HG02870 (cell line): ENCODE results near the gene CD180.

Source experiments
- ATAC-seq: cut with Tn5 transposase; IDR thresholded peaks from one replicate; pipeline ENCODE4 v1.9.1; 2021; ENCODE audit warnings: mild to moderate bottlenecking, moderate library complexity; ENCODE audit not compliant: unreplicated experiment

CD180 gene

DNA sequence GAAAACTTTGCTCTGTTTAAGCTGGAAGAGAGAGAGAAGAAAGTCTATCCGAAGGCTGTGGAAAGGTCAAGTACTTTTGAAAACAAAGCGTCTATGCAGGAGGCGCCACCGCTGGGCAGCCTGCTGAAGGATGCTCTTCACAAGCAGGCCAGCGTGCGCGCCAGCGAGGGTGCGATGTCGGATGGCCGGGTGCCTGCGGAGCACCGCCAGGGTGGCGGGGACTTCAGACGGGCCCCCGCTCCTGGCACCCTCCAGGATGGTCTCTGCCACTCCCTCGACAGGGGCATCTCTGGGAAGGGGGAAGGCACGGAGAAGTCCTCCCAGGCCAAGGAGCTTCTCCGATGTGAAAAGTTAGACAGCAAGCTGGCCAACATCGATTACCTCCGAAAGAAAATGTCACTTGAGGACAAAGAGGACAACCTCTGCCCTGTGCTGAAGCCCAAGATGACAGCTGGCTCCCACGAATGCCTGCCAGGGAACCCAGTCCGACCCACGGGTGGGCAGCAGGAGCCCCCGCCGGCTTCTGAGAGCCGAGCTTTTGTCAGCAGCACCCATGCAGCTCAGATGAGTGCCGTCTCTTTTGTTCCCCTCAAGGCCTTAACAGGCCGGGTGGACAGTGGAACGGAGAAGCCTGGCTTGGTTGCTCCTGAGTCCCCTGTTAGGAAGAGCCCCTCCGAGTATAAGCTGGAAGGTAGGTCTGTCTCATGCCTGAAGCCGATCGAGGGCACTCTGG is 32.6 kb downstream of the CD180 start:
- ATAC-seq: no peak

- ATAC-seq: no peak
Observed at GRCh38 chr5:67163231-67163756, 33.3 kb downstream of the CD180 start.

DNA sequence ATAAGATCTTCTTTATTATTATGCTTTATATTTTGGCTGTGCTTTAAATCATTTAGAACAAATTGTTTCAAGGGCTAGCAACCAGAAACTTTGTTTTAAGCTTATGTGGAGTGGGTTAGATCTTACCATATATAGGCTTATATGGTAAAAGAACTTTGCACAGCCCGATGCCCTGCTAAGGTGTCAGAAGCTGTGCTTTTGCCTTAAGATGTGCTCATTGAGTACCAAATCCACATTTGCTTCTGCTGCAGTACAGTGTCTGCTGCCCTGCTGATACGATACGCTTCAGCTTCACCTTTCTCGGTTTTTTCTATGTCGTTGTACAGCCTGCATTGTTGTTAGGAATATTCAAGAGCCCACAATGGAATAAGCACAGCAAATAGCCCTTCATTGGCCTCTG is 34.8 kb downstream of the CD180 start:
- no peak for ATAC-seq

DNA sequence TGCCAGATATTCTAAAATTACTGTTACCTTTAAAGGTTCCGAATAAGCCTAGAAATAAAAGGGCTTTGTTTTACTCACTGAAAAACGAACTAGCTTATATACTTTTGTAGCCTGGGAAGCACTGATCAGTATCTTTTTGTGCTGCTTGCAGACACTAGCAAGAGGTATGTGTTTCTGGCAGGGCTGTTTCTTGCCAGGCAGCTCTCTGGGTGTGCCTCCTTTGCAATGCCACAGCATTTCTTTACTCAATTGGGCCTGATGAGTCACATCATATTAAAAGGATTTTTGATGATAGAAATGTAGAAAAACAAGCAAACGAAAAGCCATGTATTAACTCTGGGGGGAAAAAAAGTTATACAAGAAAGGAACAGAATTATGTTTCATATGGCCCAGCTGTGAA is 35.6 kb downstream of the CD180 start:
- no peak for ATAC-seq

DNA sequence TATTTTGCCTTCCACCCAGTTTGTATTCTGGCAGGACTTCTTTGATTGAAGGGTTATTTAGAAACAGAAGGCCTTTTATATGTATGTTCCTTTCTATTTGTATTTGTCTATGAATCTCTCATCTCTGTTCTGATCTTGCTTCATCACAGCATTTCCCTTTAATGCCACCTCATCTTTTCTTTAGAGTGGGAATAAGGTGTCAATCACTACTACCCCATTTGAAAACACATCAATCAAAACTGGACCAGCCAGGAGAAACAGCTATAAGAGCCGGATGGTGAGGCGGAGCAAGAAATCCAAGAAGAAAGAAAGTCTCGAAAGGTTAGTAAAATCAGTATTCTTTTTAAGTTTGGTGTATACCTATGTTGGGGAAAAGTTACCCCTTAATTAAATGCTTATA is 36.3 kb downstream of the CD180 start:
- ATAC-seq: no peak

DNA sequence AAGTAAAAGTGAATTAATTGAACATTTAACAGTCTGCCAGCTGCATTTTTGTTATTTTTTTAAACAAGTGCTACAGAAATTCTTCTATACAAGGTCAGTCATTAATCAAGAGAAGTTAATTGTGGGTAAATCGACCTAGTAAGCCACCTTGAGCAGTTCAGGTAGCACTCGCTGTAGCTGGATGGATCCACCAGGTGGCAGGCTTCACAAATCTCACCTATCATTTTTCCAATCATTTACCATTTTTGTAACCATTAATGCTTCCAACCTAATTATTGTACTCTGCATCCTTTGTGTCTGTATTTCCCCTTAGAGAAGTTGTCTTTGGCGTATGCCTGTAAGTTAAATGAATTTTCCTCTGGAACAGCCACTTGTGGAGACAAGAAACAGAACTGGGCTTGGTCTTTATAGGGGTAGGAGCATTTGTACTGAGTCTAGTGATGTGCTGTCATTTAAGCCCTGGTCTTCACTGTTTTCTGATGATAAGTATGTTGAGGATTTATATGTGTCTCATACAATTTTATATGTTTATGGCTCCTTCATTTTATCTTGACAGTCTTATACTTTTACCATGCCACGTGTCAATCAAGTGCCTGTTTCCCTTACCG is 39.5 kb downstream of the CD180 start:
- ATAC-seq: peak; percentile 69

DNA sequence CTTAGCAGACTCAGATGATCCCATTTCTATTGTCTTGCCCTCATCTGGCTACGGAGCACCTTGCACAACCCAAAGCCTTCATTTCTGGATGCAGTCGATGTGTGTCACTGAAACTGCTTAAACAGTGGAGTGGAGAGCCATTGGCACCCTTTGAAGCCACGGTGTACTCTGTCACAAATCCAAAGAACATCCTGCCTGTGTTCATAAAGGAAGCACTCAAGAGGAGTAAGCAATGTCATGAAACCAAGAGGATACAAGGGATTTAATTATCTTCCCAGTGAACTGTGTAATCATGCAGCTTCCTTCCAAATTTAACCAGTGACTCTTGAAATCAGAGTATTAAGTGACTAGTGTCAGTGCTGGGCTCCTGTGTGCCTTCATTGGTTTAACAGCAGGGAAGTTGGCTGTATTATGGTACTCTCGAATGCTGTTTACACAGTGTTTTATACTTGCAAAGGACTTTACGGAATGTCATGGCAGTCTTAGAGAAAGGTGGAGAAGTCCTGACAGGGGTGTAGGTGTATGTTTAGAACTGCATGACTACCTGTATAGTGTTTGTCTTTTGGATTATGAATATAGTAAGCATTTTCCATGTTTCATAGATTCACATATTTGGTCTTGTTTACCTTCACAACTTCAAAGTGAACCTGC is 41.9 kb downstream of the CD180 start:
- no peak for ATAC-seq

DNA sequence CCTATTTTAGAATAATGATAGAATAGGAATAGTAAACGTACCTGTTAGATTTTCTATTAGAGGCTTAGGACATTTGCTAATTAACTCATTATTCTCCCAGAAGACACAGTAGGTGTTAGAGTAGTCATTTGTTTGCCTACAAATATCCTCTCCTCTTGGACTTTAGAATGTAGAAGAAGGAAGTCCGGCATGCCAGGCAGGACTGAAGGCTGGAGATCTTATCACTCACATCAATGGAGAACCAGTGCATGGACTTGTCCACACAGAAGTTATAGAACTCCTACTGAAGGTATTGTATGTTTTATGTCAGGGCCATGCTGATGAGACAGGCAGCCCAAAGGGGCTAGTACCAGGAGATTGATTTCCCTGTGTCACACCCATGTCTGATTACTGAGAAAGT is 43.3 kb downstream of the CD180 start:
- ATAC-seq: no peak

DNA sequence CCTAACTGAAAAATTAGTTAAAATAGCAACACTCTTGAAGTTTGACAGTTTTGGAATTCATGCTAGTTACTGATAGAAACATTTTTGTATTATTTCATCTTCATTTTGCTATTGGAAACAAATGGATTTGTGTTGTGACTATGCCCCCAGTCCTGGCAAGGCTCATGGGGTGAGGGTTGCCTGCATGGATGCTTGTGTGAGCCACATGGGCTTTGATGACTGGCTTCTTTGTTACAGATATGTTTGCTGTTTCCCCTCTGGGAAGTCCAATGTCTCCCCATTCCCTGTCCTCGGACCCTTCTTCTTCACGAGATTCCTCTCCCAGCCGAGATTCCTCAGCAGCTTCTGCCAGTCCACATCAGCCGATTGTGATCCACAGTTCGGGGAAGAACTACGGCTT is 44.2 kb downstream of the CD180 start:
- ATAC-seq: no peak

GRCh38 chr5:67149951-67150523 is 46.6 kb downstream of the CD180 start:
- ATAC-seq: no peak

GRCh38 chr5:67149057-67149950 is 47.3 kb downstream of the CD180 start:
- no peak for ATAC-seq

DNA sequence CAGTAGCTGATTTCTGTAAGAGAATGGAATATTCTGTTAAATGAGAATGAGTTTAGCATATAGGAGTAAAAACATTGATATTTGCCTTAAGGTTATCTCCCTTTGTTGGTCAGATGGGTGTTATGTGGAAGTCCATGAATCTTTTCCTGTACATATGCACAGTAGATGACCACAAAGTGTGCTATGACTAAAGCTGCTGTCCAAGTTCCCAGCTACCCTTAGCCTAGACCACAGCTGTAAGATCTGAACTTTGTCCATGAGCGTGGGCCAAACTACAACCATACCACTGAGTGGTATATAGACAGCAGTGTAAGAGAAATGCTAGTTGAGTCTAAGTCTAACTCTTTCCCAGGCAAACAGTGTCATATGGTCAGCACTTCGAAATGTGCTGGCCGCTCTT is 48.8 kb downstream of the CD180 start:
- ATAC-seq: no peak

GRCh38 chr5:67146981-67147380 is 49.6 kb downstream of the CD180 start:
- no peak for ATAC-seq

GRCh38 chr5:67146574-67146973 is 50.0 kb downstream of the CD180 start:
- ATAC-seq: no peak

DNA sequence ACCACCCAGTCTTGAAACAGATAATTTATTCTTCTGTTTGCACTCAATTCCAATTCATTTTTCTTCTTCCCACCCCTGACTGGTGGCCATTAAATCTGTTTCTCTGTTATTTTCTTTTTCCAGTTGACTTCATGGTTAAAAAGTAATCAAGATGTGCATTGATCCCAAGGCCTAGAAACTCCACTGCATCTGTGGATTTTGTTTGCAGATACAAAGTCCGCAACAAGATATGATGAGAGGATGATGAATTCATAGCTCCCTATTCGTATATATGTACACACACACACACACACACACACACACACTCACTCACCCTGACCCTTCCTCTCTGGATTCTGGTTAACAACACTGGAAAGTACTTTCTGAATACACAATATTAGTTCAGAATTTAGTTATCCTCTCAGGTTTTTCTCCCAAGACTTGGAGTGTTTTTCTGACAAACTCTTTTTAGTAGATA is 52.4 kb downstream of the CD180 start:
- no peak for ATAC-seq

GRCh38 chr5:67143549-67143948 is 53.0 kb downstream of the CD180 start:
- ATAC-seq: no peak

GRCh38 chr5:67142816-67143215 is 53.8 kb downstream of the CD180 start:
- ATAC-seq: no peak

GRCh38 chr5:67141644-67142043 is 55.0 kb downstream of the CD180 start:
- ATAC-seq: no peak

GRCh38 chr5:67140413-67140812 is 56.2 kb downstream of the CD180 start:
- ATAC-seq: no peak

- no peak for ATAC-seq
Observed at GRCh38 chr5:67139030-67139429, 57.6 kb downstream of the CD180 start.
